Forelimb muscle (tissue), 1 donor: ENCODE results near the gene PIP5K1A. TPM values are rescaled to one million over a fixed set of nuclear protein-coding genes. Genes with fewer than 3 reads are reported as not detected.
"Not testable (repeated sequence)": the region's sequence is repeated elsewhere in the genome, so short reads cannot be mapped to it uniquely, and the experiment has no call there.

Source experiments
- DNase-seq: peaks from one replicate; pipeline ENCODE4 v3.0.0-alpha.2; 2013; ENCODE audit warnings: low read depth
- polyA plus RNA-seq: library from polyadenylated mRNA; unstranded; fragments of 120-200 nt; gene quantifications from one replicate; pipeline ENCODE4 v1.2.1, GENCODE V29; 2013; ENCODE audit not compliant: insufficient read length

The PIP5K1A gene
- polyA plus RNA-seq, 1 donor, result 36.6 TPM

GRCh38 chr1:151254217-151255213, 56.2 kb downstream of the PIP5K1A start, which contains the start of gene PSMD4:
Gene PSMD4 (plus strand): TSS chr1:151254734. CDS start chr1:151254783, 49 bp downstream.
- peak; percentile 95 for DNase-seq

DNA sequence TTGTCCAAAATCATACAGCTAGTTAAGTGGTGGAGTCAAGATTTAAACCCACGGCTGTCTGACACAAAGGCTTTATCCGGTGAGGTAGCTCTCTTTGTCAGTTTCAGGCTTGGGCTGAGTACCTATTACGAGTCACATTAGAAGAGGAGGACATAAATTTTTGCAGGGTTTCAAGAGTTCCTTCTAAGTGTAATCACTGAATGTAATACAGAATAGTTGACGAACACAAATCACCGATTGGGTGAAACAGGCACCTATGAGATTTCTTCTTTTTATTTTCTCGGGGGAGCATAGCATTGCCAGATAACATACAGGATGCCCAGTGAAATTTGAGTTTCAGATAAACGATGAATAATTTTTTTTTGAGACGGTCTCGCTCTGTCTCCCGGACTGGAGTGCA, 57.0 kb downstream of the PIP5K1A start:
- DNase-seq, result no peak

GRCh38 chr1:151259351-151259750, 61.0 kb downstream of the PIP5K1A start:
- no peak for DNase-seq

GRCh38 chr1:151265446-151266236, 67.3 kb downstream of the PIP5K1A start:
- no peak for DNase-seq

DNA sequence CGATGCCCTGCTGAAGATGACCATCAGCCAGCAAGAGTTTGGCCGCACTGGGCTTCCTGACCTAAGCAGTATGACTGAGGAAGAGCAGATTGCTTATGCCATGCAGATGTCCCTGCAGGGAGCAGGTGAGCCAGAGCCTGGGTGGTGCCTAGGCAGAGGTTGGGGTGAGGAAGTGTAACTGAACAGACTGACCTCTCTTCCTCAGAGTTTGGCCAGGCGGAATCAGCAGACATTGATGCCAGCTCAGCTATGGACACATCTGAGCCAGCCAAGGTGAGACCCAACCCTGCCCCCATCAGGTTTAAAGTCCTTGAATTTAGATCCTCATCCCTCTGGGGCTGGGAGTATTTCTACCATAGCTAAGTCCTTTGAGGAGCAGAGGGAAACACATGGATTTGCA, 68.0 kb downstream of the PIP5K1A start:
- DNase-seq, result no peak

DNA sequence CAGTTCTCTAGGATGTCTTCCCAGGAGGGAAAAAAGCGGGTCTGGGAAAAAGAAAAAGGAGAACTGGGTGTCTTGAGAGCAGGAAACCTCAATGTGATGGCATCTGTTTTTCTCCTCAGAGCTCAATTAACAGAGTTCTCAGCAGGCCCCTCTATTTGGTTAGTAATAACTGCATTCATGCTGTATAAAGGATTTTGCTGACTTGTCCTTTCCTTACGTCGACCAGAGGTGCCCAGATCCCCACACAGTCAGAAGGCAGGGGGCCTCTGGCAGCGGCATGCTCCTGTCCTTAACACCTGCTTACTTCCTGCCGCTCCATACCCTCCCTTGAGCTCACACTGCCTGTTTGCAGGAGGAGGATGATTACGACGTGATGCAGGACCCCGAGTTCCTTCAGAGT, 68.5 kb downstream of the PIP5K1A start:
- no peak for DNase-seq

- DNase-seq, result no peak
Observed at GRCh38 chr1:151267760-151268159, 69.4 kb downstream of the PIP5K1A start.

DNA sequence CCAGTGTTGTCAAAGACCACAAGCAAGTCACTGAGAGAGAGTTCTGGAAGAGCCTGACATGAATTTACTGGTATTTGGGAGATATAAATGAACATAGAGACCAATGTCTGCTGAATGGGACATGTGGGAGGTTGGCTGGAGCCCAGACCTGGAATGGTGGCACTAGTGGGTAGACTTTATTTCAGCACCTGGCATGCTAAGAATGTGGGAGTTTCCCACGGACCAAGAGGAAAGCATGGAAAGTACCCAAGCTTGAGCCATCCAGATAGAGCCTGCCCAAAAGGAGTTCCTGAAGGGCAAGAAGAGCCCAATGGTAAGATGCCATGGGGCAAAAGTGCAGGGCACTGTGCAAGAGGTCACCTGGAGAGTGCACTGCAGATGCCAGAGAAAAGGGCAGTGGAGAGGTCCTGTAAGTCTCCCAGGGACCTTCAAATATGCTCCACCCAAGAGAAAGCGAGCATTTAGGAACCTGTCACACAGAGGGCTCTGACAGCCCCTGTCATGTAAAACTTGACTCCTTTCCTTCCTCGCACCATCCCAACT, 75.6 kb downstream of the PIP5K1A start:
- no peak for DNase-seq

GRCh38 chr1:151275341-151275740, 77.0 kb downstream of the PIP5K1A start:
- DNase-seq, result not testable (repeated sequence)

GRCh38 chr1:151277249-151277648, 78.9 kb downstream of the PIP5K1A start:
- no peak for DNase-seq

DNA sequence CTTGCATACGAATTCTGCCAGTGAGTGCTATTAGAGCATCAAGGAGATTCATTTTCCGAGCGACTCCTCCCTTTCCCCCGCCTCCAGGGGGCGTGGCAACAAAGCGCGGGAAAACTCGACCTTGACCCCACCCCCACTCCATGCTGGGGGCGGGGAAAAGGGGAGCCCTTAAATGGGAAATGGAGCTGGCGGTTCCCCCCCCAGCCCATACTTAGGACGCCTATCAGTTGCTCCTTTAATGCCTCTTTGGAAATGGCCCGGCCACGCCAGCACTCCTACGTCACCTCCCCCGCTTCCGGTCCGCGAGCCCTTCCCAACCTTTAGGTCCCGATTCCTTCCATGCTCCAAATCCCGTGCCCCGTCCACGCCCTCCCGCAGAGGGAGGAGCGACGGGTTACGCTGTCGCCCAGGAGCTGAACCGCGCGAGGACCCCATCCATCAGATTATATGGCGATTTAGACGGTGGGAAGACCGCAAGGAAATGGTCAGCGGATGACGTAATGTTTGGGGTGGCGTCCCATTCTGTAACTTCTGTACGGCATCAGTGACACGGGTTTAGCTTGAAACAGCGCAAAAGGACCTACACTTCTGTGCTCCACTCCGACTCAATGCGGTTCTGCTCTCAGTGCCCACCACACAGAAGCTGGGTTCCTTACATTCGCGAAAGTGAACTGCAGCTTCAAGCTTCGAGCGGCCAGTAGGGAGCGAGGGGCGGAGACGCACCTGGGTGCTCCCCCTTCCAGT, 83.0 kb downstream of the PIP5K1A start:
- DNase-seq, result peak; percentile 89

DNA sequence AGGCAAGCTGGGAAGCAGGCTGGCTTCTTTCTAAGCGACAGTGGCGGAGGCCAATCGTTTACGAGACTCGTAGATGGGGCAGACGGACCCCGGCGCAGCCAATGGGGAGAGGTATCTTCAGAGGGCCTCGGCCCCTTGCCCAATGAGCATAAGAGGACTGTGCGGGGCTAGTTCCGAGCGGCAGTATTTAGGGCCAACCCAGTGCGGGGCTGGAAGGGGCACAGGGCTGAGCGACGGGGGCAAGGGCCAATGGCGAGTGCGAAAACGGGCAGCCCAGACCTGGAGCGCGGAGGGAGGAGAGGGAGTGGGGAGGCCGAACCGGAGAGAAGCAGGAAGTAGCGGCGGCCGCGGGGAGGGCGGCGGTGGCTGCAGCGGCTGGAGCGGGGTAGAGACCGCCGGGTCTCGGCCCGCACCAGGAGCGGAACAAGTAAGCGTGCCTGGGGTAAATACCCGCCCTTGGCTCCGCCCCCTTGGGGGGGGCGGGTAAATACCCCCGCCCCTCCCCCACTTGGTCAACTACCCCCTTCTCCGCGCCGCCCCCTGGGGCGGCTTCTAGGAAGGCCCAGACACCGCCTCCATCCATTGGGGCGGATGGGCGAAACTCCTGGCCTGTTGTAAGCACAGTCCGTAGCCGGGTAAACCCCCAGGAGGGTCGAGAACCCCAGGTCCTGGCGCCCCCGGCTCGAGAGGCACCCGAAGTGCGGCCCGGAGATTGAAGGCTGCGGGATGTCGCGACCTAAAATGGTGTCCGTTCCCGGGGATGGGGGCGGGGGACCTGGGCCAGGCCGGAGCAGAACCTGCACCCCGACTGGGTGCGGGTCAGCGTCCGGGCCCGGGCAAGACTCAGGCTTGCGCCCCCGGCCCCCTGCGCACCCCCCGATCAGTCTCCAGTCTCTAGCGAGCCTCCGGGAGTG, 83.9 kb downstream of the PIP5K1A start, which contains the start of gene ZNF687:
Gene ZNF687, plus strand, starts transcription at position 331 of the 914 bp plus-strand sequence. CDS start 3,993 bp downstream, outside the sequence.
- peak; percentile 100 for DNase-seq

DNA sequence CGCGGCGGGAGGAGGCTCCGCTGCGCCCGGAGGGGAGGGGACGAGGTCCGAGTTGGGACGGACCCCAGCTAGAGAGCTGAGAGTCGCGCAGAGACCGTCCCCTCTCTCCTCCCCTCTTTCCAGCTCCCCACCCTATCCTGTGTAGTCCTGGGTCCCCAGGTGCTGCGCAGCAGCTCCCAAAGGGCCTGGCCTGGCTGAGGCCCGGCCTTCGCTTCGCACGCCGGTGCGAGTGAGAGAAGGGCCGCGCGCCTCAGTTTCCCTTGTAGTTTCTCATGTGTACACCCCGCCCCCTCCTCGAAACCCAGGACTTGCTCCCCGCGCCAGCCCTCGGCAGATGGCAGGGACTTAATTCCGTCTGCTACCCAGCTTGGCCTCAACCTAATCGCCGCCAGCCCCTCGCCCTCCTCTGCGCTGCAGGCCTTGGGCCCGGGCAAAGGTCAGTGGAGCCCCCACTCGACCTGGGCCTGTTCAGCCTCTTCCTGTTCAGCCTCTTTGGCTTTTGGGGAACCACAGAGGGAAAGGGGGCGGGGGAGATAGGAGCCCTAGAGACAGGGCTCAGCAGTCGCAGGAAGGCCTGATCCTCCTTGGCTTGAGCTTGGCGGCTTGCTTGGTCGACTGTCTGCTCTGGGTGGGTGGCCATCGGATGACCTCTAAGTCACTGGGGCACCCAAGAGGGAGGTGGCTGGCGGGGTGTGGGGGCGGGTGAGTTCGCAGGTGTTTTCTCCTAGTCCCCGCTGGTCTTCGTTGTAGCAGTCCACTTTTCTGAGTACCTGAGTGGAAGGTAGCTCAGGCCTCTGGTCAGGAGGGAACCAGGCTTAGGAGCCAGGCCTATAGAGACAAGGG, 84.8 kb downstream of the PIP5K1A start:
- DNase-seq, result no peak

DNA sequence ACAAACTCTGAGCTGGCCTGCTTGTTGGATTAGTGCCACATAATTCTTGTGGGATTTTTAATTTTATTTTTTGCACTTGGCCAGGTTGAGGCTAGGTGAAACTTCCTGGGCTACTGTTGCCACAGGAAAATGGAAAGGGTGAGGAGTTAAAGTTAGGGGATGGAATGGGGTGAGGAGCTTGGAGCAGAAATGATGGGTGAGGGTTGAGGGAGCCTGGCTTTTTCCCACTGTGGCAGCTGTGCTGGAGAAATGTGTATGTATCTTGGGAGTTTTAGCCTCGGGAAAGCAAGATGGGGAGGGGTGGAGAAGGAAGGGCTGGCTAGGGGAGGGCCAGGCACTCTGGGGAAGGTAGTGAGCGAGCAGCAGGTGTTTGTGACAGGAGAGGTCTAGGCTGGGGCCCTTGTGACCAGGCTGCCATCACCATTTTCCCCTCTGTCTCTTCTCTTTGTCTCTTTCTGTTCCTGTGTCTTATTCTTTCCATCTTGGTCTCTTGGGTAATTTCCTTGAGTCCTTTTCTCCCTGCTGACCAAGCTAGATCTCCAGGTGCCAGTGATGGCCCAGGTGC, 85.7 kb downstream of the PIP5K1A start:
- no peak for DNase-seq

DNA sequence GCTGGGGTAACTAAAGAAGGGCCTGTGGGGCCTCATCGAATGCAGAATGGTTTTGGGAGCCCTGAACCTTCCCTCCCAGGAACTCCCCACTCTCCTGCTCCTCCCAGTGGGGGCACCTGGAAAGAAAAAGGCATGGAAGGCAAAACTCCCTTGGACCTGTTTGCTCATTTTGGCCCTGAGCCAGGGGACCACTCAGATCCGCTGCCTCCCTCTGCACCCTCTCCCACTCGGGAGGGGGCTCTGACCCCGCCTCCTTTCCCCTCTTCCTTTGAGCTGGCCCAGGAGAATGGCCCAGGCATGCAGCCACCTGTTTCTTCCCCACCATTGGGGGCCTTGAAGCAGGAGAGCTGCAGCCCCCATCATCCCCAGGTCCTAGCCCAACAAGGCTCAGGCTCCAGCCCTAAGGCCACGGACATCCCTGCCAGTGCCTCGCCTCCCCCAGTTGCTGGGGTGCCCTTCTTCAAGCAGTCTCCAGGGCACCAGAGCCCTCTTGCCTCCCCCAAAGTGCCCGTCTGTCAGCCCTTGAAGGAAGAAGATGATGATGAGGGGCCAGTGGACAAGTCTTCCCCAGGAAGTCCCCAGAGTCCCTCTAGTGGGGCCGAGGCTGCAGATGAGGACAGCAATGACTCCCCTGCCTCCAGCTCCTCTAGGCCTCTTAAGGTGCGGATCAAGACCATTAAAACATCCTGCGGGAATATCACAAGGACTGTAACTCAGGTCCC, 88.4 kb downstream of the PIP5K1A start:
- no peak for DNase-seq

GRCh38 chr1:151287341-151287699, 89.0 kb downstream of the PIP5K1A start:
- no peak for DNase-seq

- DNase-seq, result no peak
Observed at GRCh38 chr1:151287767-151288500, 89.6 kb downstream of the PIP5K1A start.

DNA sequence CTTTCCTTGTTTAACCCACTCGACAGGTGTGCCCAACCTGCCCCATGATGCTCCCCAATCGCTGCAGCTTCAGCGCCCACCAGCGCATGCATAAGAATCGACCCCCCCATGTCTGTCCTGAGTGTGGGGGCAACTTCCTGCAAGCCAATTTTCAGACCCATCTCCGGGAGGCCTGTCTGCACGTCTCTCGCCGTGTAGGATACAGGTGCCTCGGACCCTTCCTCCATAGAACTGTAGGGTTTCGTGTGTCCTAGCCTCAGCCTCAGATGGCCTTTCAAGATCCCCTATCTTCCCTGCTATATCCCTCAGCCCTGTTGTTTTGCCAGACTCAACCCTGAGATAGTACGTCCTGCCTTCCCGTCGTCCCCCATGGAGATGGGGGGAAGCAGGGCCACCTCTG, 90.2 kb downstream of the PIP5K1A start:
- DNase-seq, result no peak
